ENCODE data around the gene S100A9. TPM values are rescaled to one million over a fixed set of nuclear protein-coding genes. Genes with fewer than 3 reads are reported as not detected.
"Not testable (repeated sequence)": the region's sequence is repeated elsewhere in the genome, so short reads cannot be mapped to it uniquely, and the experiment has no call there.

Gene S100A9
- total and polyA plus RNA-seq, 2 of the 4 experiments (the other 2 are of a cell fraction) = not detected

DNA sequence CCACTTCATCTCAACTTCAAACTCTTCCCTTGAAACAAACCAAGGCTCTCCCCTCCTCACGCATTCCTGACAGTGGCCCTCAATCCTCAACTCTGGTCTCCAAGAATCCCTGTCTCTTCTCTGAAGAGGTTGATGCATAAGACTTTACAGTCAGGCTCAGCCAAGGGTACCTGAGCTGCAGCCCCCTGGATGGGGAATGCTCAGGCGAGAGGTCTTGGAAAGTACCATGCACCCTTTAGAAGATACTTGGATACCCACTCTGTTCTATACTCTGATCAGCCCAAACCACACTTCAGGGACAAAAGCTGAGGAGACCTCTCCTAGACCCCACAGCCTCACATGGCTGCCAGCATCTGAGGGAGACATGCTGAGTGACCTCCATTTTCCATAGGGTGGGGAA, 44.4 kb upstream of the S100A9 start:
- Histone ChIP-seq H4K8ac (ENCODE audit: low read depth in 2 of 2, low read length in 2 of 2) (no peak overlapping the region), H3K36me3 (ENCODE audit: control insufficient read depth, insufficient read depth, low read length) (no peaks in the 10 kb centered on the region), H3K18ac (ENCODE audit: low read depth, low read length) (no peak overlapping the region), H2BK20ac (ENCODE audit: low read depth, low read length) (no peak overlapping the region), H3K79me1 (ENCODE audit: low read depth in 1 of 2, low read length in 2 of 2) (no peaks in the 10 kb centered on the region), H3K4ac (ENCODE audit: low read depth, low read length) (no peak overlapping the region), H3K9ac (ENCODE audit: low read depth, low read length) (no peak overlapping the region), H2BK15ac (ENCODE audit: low read depth, low read length) (no peak overlapping the region), H3K9me3 (ENCODE audit: control insufficient read depth, insufficient read depth, low read length) (no peaks in the 10 kb centered on the region), H3K9me1 (ENCODE audit: insufficient read depth, low read length) (no peaks in the 10 kb centered on the region), H4K5ac (ENCODE audit: low read depth, low read length) (no peak overlapping the region), H3K4me2 (ENCODE audit: low read depth, low read length) (no peak overlapping the region), H3K14ac (replicated peaks; ENCODE audit: low read depth, low read length) (no peak overlapping the region), H2BK120ac (ENCODE audit: low read depth, low read length) (no peak overlapping the region), H3K27ac (ENCODE audit: insufficient read depth, low read length) (no peak overlapping the region), H3K23ac (ENCODE audit: low read depth, low read length) (no peak overlapping the region), H2AFZ (replicated peaks; ENCODE audit: low read length, poor library complexity) (no peak overlapping the region), H2AK5ac (ENCODE audit: low read depth, low read length) (no peak overlapping the region), H4K91ac (ENCODE audit: insufficient read depth, low read depth, low read length) (no peak overlapping the region), H4K20me1 (ENCODE audit: insufficient read depth, low read length) (no peaks in the 10 kb centered on the region), H3K27me3 (ENCODE audit: control insufficient read depth, insufficient read depth, low read length) (no peaks in the 10 kb centered on the region), H2AK9ac (replicated peaks; ENCODE audit: low read depth, low read length, poor library complexity) (no peak overlapping the region), H3K56ac (ENCODE audit: extremely low read depth, insufficient read depth, low read length) (no peak overlapping the region), H2BK5ac (ENCODE audit: low read depth, low read length, poor library complexity, severe bottlenecking) (no peak overlapping the region), H3K4me3 (ENCODE audit: insufficient read depth, low read depth, low read length) (no peak overlapping the region), H3K4me1 (ENCODE audit: control insufficient read depth, insufficient read depth, low read length) (no peaks in the 10 kb centered on the region)
- WGBS, 2 experiments (ENCODE audit: extremely low coverage in 2 of 2, insufficient read length in 1 of 2) = 100% methylated on average over 1 of the region's 2 CpGs; no CpG with 5 or more reads in 1 of the 2 experiments
- ATAC-seq (ENCODE audit: low read depth) (no peak), DNase-seq (no peak)
- no TSS peak for BruUV-seq (replicated peaks)
- dilution Hi-C loops (cut with HindIII; ENCODE audit: low sequenced_read_pairs, unreplicated experiment) = no loop called here
- intact Hi-C loops (cut with micrococcal nuclease) = no loop called here
- ChIA-PET POLR2A (ENCODE audit: unreplicated experiment) (no interaction called here), CTCF (no interaction called here)
- in situ Hi-C loops (cut with MboI; ENCODE audit: low sequenced_read_pairs) = no loop called here
- TF ChIP-seq POLR2A (IDR thresholded peaks at IDR 0.05; ENCODE audit: low read depth, low read length) = no peak
- TF ChIP-seq BHLHE40 (IDR thresholded peaks at IDR 0.05; ENCODE audit: low read depth, low read length) = no peak
- TF ChIP-seq RAD21 (IDR thresholded peaks at IDR 0.05; ENCODE audit: low read length) = no peak
- TF ChIP-seq RFX5 (IDR thresholded peaks at IDR 0.05; ENCODE audit: low read depth, low read length) = no peak
- TF ChIP-seq, protein P1, sequence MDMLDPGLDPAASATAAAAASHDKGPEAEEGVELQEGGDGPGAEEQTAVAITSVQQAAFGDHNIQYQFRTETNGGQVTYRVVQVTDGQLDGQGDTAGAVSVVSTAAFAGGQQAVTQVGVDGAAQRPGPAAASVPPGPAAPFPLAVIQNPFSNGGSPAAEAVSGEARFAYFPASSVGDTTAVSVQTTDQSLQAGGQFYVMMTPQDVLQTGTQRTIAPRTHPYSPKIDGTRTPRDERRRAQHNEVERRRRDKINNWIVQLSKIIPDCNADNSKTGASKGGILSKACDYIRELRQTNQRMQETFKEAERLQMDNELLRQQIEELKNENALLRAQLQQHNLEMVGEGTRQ (IDR thresholded peaks at IDR 0.05; ENCODE audit: low read depth, low read length) = no peak

DNA sequence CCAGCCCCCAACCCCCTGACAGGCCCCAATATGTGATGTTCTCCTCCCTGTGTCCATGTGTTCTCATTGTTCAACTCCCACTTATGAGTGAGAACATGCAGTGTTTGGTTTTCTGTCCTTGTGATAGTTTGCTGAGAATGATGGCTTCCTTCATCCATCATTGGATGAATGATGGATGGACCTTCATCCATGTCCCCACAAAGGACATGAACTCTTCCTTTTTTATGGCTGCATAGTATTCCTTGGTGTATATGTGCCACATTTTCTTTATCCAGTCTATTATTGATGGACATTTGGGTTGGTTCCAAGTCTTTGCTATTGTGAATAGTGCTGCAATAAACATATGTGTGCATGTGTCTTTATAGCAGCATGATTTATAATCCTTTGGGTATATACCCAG, 43.3 kb upstream of the S100A9 start:
- H2AFZ ChIP-seq (replicated peaks; ENCODE audit: low read length, poor library complexity); in situ Hi-C loops (cut with MboI; ENCODE audit: low sequenced_read_pairs); H3K14ac ChIP-seq (replicated peaks; ENCODE audit: low read depth, low read length); BruUV-seq (replicated peaks); POLR2A ChIA-PET (ENCODE audit: unreplicated experiment); H4K20me1 ChIP-seq (ENCODE audit: insufficient read depth, low read length); H4K91ac ChIP-seq (ENCODE audit: insufficient read depth, low read depth, low read length); H3K18ac ChIP-seq (ENCODE audit: low read depth, low read length); H4K8ac ChIP-seq (ENCODE audit: low read depth in 2 of 2, low read length in 2 of 2); H3K23ac ChIP-seq (ENCODE audit: low read depth, low read length); DNase-seq; H2AK9ac ChIP-seq (replicated peaks; ENCODE audit: low read depth, low read length, poor library complexity); H3K9me3 ChIP-seq (ENCODE audit: control insufficient read depth, insufficient read depth, low read length); H2BK20ac ChIP-seq (ENCODE audit: low read depth, low read length); intact Hi-C loops (cut with micrococcal nuclease); H3K27me3 ChIP-seq (ENCODE audit: control insufficient read depth, insufficient read depth, low read length); H3K4me3 ChIP-seq (ENCODE audit: insufficient read depth, low read depth, low read length); H2BK120ac ChIP-seq (ENCODE audit: low read depth, low read length); H2BK15ac ChIP-seq (ENCODE audit: low read depth, low read length); H3K79me1 ChIP-seq (ENCODE audit: low read depth in 1 of 2, low read length in 2 of 2); H3K36me3 ChIP-seq (ENCODE audit: control insufficient read depth, insufficient read depth, low read length); H3K4me2 ChIP-seq (ENCODE audit: low read depth, low read length); H3K9ac ChIP-seq (ENCODE audit: low read depth, low read length); dilution Hi-C loops (cut with HindIII; ENCODE audit: low sequenced_read_pairs, unreplicated experiment); H3K56ac ChIP-seq (ENCODE audit: extremely low read depth, insufficient read depth, low read length); ATAC-seq (ENCODE audit: low read depth); CTCF ChIA-PET; H3K4me1 ChIP-seq (ENCODE audit: control insufficient read depth, insufficient read depth, low read length); H4K5ac ChIP-seq (ENCODE audit: low read depth, low read length); H2BK5ac ChIP-seq (ENCODE audit: low read depth, low read length, poor library complexity, severe bottlenecking); H2AK5ac ChIP-seq (ENCODE audit: low read depth, low read length); H3K27ac ChIP-seq (ENCODE audit: insufficient read depth, low read length); H3K4ac ChIP-seq (ENCODE audit: low read depth, low read length); H3K9me1 ChIP-seq (ENCODE audit: insufficient read depth, low read length): not testable (repeated sequence)
